Uterus (tissue), 2 donors: ENCODE measurements around the gene BRPF3.

ENCODE experiments used
- POLR2A ChIP-seq, 2 donors: fragments of 450-650 bp; IDR thresholded peaks; one replicate each; pipeline ENCODE4 v1.6.1; 2016; ENCODE audit warnings: antibody characterized with exemption in 2 of 2, mild to moderate bottlenecking in 1 of 2, moderate library complexity in 1 of 2
- TF ChIP-seq, protein P1 (sequence below), 4 experiments: fragments of 200-600 bp in 2 of 4; fragments of 450-650 bp in 2 of 4; sonication (generic) in 2 of 4; IDR thresholded peaks; one replicate each; pipeline ENCODE4 v1.5.1; 2016 to 2019; ENCODE audit warnings: antibody characterized with exemption in 4 of 4, mild to moderate bottlenecking in 2 of 4, moderate library complexity in 1 of 4

DNA sequence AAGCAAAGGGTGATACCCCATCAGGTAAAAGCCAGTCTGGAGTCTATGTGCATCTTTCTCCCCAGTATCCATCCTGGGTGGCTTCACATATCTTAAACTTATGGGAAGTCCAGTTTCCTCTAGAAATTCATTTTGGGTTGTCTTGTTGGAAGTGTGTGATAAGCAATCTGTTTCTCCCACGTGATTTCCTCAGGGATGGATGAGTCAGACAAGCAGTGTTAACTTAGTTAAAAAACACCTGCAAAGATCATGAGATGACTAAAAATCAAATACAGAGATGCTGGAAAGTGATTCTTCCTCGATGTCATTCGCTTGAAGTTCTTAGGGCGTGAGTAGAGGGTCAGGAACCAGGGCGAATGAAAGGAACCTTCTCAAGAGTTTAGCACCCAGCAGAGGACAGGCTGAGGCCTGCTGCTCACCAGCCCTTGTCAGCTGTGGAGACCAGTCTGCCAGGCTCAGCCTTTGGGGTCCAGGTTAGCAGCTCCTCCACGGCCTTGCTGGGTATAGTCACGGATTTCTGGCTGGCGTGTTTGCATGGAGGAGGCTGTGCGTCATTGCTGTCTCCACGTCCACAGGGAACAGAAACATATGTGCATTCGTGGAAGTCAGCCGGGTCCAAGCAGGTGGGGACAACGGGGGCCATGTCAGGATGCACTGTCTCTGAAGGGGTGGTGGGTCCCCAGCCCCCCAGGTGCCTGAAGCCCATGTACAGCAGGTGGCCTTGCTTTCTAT is 70.5 kb downstream of the BRPF3 start:
- TF ChIP-seq, protein P1, sequence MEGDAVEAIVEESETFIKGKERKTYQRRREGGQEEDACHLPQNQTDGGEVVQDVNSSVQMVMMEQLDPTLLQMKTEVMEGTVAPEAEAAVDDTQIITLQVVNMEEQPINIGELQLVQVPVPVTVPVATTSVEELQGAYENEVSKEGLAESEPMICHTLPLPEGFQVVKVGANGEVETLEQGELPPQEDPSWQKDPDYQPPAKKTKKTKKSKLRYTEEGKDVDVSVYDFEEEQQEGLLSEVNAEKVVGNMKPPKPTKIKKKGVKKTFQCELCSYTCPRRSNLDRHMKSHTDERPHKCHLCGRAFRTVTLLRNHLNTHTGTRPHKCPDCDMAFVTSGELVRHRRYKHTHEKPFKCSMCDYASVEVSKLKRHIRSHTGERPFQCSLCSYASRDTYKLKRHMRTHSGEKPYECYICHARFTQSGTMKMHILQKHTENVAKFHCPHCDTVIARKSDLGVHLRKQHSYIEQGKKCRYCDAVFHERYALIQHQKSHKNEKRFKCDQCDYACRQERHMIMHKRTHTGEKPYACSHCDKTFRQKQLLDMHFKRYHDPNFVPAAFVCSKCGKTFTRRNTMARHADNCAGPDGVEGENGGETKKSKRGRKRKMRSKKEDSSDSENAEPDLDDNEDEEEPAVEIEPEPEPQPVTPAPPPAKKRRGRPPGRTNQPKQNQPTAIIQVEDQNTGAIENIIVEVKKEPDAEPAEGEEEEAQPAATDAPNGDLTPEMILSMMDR (IDR thresholded peaks at IDR 0.05): no peak
- no peak for TF ChIP-seq POLR2A (IDR thresholded peaks at IDR 0.05)
